B cell (primary cell): ENCODE results near the gene RPL13. TPM values are rescaled to one million over a fixed set of nuclear protein-coding genes. Genes with fewer than 3 reads are reported as not detected.

ENCODE experiments used
- ATAC-seq: fragments of 200-7000 bp; cut with Tn5 transposase; one replicate; pipeline ENCODE4 v1.10.0; 2021; ENCODE audit warnings: low read depth, mild to moderate bottlenecking, moderate number of reproducible peaks, moderate library complexity
- CTCF ChIA-PET: fragments of 350-600 bp; sonication (Branson Sonifier 250); formaldehyde crosslinking; loops from one replicate; lab custom pipeline; 2021; ENCODE audit warnings: antibody characterized with exemption, inconsistent platforms; lab: Charles Lee
- POLR2A ChIA-PET: fragments of 350-600 bp; sonication (Branson Sonifier 250); formaldehyde crosslinking; loops from one replicate; lab custom pipeline; 2021; ENCODE audit warnings: antibody characterized with exemption; lab: Charles Lee
- DNase-seq: peaks from one replicate; pipeline ENCODE4 v3.0.0; 2013
- H2AFZ ChIP-seq: 2 replicates; pipeline ENCODE4 v1.6.1; 2012; ENCODE audit warnings: mild to moderate bottlenecking, low read depth, low read length; ENCODE audit not compliant: insufficient read depth, poor library complexity, severe bottlenecking
- H3K27ac ChIP-seq, 2 donors: 1 replicate in 1 of 2; 2 replicates in 1 of 2; pipeline ENCODE4 v1.5.1; 2012 to 2013; ENCODE audit warnings: low read length in 2 of 2, mild to moderate bottlenecking in 2 of 2, moderate library complexity in 1 of 2
- H3K27me3 ChIP-seq, 4 experiments: fragments of 200-600 bp in 1 of 4; sonication (generic) in 1 of 4; replicated peaks in 1 of 4; 1 replicate in 2 of 4; 2 replicates in 2 of 4; pipeline versions ENCODE4 v1.6.1 to v1.7.0; 2013 to 2016; ENCODE audit warnings: low read length in 3 of 4, mild to moderate bottlenecking in 2 of 4, mixed read lengths in 1 of 4, moderate library complexity in 1 of 4; ENCODE audit not compliant: insufficient read depth in 4 of 4, control insufficient read depth in 3 of 4; ENCODE audit errors: control extremely low read depth in 1 of 4
- H3K36me3 ChIP-seq, 2 experiments: replicated peaks in 1 of 2; 1 replicate in 1 of 2; 2 replicates in 1 of 2; pipeline versions ENCODE4 v1.6.1 to v1.7.1; 2013; ENCODE audit warnings: low read length in 1 of 2; ENCODE audit not compliant: insufficient read depth in 2 of 2, control insufficient read depth in 1 of 2; ENCODE audit errors: control extremely low read depth in 1 of 2, extremely low read depth in 1 of 2
- H3K4me1 ChIP-seq, 2 donors: fragments of 200-600 bp in 1 of 2; sonication (generic) in 1 of 2; 1 replicate in 1 of 2; 2 replicates in 1 of 2; pipeline versions ENCODE4 v1.5.1 to v1.6.1; 2013 to 2017; ENCODE audit warnings: low read length in 2 of 2; ENCODE audit not compliant: control insufficient read depth in 2 of 2, insufficient read depth in 2 of 2
- H3K4me2 ChIP-seq: replicated peaks from 2 replicates; pipeline ENCODE3; 2012; ENCODE audit warnings: mild to moderate bottlenecking, low read depth, low read length; ENCODE audit not compliant: poor library complexity, severe bottlenecking
- H3K4me3 ChIP-seq, 5 experiments: fragments of 200-600 bp in 1 of 5; sonication (generic) in 1 of 5; 1 replicate in 3 of 5; 2 replicates in 2 of 5; pipeline versions ENCODE4 v1.5.1 to v1.7.0; 2011 to 2016; ENCODE audit warnings: low read length in 4 of 5, mild to moderate bottlenecking in 4 of 5, low read depth in 2 of 5, control low read depth in 1 of 5, moderate library complexity in 1 of 5; ENCODE audit not compliant: insufficient read depth in 1 of 5; ENCODE audit errors: control extremely low read depth in 1 of 5, extremely low read depth in 1 of 5
- H3K79me2 ChIP-seq: fragments of 200-600 bp; sonication (generic); one replicate; pipeline ENCODE4 v1.6.0; 2016; ENCODE audit warnings: low read length; ENCODE audit not compliant: control insufficient read depth, insufficient read depth
- H3K9ac ChIP-seq: fragments of 200-600 bp; sonication (generic); 2 replicates; pipeline ENCODE4 v1.6.1; 2017; ENCODE audit warnings: mild to moderate bottlenecking, low read length, moderate library complexity
- H3K9me3 ChIP-seq, 3 donors: one replicate each; pipeline versions ENCODE4 v1.6.1 to v1.7.1; 2013; ENCODE audit warnings: low read length in 2 of 3; ENCODE audit not compliant: control insufficient read depth in 2 of 3, insufficient read depth in 1 of 3; ENCODE audit errors: control extremely low read depth in 1 of 3
- H4K20me1 ChIP-seq: 2 replicates; pipeline ENCODE4 v1.6.0; 2012; ENCODE audit warnings: mild to moderate bottlenecking, low read length; ENCODE audit not compliant: insufficient read depth, control insufficient read depth, poor library complexity, severe bottlenecking
- H3K27ac Mint-ChIP-seq: one replicate; pipeline ENCODE4 v1.8.0; 2021; ENCODE audit warnings: mixed read lengths
- H3K27me3 Mint-ChIP-seq: one replicate; pipeline ENCODE4 v1.8.0; 2021; ENCODE audit warnings: mixed read lengths
- H3K4me1 Mint-ChIP-seq: one replicate; pipeline ENCODE4 v1.8.0; 2021; ENCODE audit warnings: mixed read lengths
- H3K4me3 Mint-ChIP-seq: one replicate; pipeline ENCODE4 v1.8.0; 2021; ENCODE audit warnings: mixed read lengths
- H3K9me3 Mint-ChIP-seq: one replicate; pipeline ENCODE4 v1.8.0; 2022; ENCODE audit warnings: mixed read lengths; ENCODE audit not compliant: insufficient read depth
- CTCF ChIP-seq: fragments of 200-600 bp; IDR thresholded peaks from one replicate; pipeline ENCODE4 v1.8.0; 2022; ENCODE audit warnings: antibody characterized with exemption, mild to moderate bottlenecking
- EZH2 ChIP-seq: IDR thresholded peaks from 2 replicates; pipeline ENCODE4 v1.6.1; 2012; ENCODE audit warnings: borderline replicate concordance, low read depth, mild to moderate bottlenecking, moderate library complexity, low read length; ENCODE audit not compliant: insufficient read depth, poor library complexity, severe bottlenecking
- WGBS: methylation state at CpG from one replicate; pipeline ENCODE4 v1.1.5; 2013; ENCODE audit warnings: missing lambda C conversion rate; ENCODE audit not compliant: insufficient coverage; 5-methylcytosine and 5-hydroxymethylcytosine counted together
- intact Hi-C: fragments of 100-400 bp; cut with micrococcal nuclease; formaldehyde crosslinking; loops from one replicate; pipeline ENCODE4 v1.10.0; 2022
- polyA plus RNA-seq: library from polyadenylated mRNA; depleted of rRNA; stranded (reverse); fragments of >200 nt; gene quantifications from 2 replicates; pipeline ENCODE4 v1.2.3, GENCODE V29; 2012
- total RNA-seq, 2 donors: library from RNA; stranded (reverse); fragments of 120-200 nt in 1 of 2; gene quantifications; 1 replicate in 1 of 2; 2 replicates in 1 of 2; pipeline versions ENCODE4 v1.2.3 to v1.2.4, GENCODE V29; 2013 to 2022

RPL13 gene
- total and polyA plus RNA-seq, 2 donors (not counting 1 experiment from before 2014, with no cell fraction given), result 3,184 to 11,676 TPM

GRCh38 chr16:89547860-89548259 is 12.6 kb upstream of the RPL13 start:
- Histone ChIP-seq H3K9me3 (no peaks in the 10 kb centered on the region), H3K27ac (no peak overlapping the region), H2AFZ (no peak overlapping the region), H3K4me2 (no peak overlapping the region), H3K4me1 (peaks cover 0 to 3% of the 10 kb centered on the region in 2 donors), H4K20me1 (no peaks in the 10 kb centered on the region), H3K9ac (no peak overlapping the region), H3K79me2 (peaks cover 22% of the 10 kb centered on the region), H3K4me3 (no peak overlapping the region), H3K27me3 (no peaks in the 10 kb centered on the region), H3K36me3 (peaks cover 9 to 63% of the 10 kb centered on the region in 2 experiments)
- 96% methylated on average over 17 of the region's 20 CpGs for whole genome bisulfite sequencing
- DNase-seq (no peak), ATAC-seq (no peak)
- POLR2A ChIA-PET, result no interaction called here
- H3K9me3 Mint-ChIP-seq, result no peaks in the 10 kb centered on the region
- TF ChIP-seq EZH2, result no peak
- no peak for TF ChIP-seq CTCF
- H3K27ac Mint-ChIP-seq, result no peak overlapping the region
- peaks cover 2% of the 10 kb centered on the region for H3K4me1 Mint-ChIP-seq
- intact Hi-C loops, result no loop called here
- H3K4me3 Mint-ChIP-seq, result no peak overlapping the region
- CTCF ChIA-PET, result no interaction called here
- no peaks in the 10 kb centered on the region for H3K27me3 Mint-ChIP-seq

- Histone ChIP-seq H3K36me3 (peaks cover 9 to 63% of the 10 kb centered on the region in 2 experiments), H3K27ac (no peak overlapping the region), H3K9ac (no peak overlapping the region), H4K20me1 (no peaks in the 10 kb centered on the region), H3K4me3 (no peak overlapping the region), H3K27me3 (no peaks in the 10 kb centered on the region), H3K9me3 (no peaks in the 10 kb centered on the region), H2AFZ (no peak overlapping the region), H3K4me1 (peaks cover 0 to 3% of the 10 kb centered on the region in 2 donors), H3K79me2 (peaks cover 22% of the 10 kb centered on the region), H3K4me2 (no peak overlapping the region)
- TF ChIP-seq CTCF (no peak), EZH2 (no peak)
- no peak for ATAC-seq
- POLR2A ChIA-PET, result no interaction called here
- H3K27me3 Mint-ChIP-seq, result no peaks in the 10 kb centered on the region
- no peak overlapping the region for H3K27ac Mint-ChIP-seq
- WGBS, result 68% methylated on average over 28 of the region's 28 CpGs
- H3K4me1 Mint-ChIP-seq, result peaks cover 2% of the 10 kb centered on the region
- intact Hi-C loops, result no loop called here
- DNase-seq, result no peak
- CTCF ChIA-PET, result interaction anchor here (1.1 to 1.3 kb wide), 3 partner anchors 9 to 280 kb away, joined by 3 read pairs; no protein-coding TSS in a partner anchor
- no peaks in the 10 kb centered on the region for H3K9me3 Mint-ChIP-seq
- H3K4me3 Mint-ChIP-seq, result no peak overlapping the region
These were observed 12.0 kb upstream of the RPL13 start for GRCh38 chr16:89548344-89549006.
